WI38 (cell line): ENCODE data around the gene C1orf35.

Experiments used
- H3K4me3 ChIP-seq: 2 replicates; pipeline ENCODE4 v1.5.1; 2011; ENCODE audit warnings: low read depth, mild to moderate bottlenecking, control low read depth, low read length
- TF ChIP-seq, protein P1 (sequence below): IDR thresholded peaks from 2 replicates; pipeline ENCODE4 v1.5.1; 2012; ENCODE audit warnings: low read depth, mild to moderate bottlenecking, control low read depth, low read length

The C1orf35 gene

DNA sequence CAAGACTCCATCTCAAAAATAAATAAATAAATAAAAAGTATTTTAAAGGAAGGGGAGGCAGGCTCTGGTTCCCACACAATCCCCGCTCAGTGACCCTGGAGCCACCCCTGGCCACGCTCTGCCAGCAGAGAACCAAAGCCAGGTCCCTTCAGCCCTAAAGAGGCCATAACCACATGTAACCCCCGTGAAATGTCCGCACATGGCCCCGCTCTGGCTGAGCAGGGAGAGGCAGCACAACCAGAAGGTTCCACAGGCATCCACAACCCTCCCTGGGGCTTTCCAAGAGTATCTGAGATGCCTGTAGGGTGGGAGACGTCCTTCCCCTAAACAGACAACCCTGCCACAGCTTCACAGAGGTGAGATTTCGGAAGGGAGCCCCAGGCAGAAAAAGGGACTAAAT lies 22.0 kb downstream of the C1orf35 start:
- peak overlapping the region; percentile 97 for H3K4me3 ChIP-seq
- TF ChIP-seq, protein P1, sequence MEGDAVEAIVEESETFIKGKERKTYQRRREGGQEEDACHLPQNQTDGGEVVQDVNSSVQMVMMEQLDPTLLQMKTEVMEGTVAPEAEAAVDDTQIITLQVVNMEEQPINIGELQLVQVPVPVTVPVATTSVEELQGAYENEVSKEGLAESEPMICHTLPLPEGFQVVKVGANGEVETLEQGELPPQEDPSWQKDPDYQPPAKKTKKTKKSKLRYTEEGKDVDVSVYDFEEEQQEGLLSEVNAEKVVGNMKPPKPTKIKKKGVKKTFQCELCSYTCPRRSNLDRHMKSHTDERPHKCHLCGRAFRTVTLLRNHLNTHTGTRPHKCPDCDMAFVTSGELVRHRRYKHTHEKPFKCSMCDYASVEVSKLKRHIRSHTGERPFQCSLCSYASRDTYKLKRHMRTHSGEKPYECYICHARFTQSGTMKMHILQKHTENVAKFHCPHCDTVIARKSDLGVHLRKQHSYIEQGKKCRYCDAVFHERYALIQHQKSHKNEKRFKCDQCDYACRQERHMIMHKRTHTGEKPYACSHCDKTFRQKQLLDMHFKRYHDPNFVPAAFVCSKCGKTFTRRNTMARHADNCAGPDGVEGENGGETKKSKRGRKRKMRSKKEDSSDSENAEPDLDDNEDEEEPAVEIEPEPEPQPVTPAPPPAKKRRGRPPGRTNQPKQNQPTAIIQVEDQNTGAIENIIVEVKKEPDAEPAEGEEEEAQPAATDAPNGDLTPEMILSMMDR, result no peak

DNA sequence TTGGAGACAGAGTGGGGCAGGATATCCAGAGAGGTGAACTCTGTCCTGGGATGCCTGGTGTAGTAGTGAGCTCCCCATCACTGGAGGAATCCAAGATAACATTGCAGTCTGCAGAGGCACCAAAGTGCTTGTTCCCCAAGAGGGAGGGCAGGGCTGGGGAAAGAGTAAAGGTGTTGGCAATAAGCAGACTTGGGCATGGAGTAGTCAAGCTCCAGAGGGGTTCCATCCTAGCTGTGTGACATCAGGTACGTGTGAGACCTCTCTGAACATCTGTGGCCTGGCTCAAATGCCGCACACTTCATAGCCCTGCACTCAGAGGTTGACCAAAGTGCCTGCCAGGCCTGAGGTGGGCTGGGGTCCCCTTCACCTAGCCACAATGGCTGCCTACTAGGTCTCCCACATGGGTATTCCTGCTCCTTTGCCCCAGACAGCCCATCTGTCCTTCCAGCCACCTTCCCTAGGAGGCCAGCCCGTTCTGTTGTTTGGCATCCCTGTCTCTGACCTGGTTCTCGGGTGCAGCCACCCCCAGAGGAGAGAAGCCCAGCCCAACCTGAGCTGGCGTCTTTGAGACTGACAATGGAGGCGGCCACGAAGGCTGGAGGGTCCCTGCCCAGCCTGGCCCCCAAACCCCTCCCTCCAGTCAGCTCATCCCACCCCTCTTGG lies 23.4 kb downstream of the C1orf35 start:
- TF ChIP-seq, protein P1, result no peak

DNA sequence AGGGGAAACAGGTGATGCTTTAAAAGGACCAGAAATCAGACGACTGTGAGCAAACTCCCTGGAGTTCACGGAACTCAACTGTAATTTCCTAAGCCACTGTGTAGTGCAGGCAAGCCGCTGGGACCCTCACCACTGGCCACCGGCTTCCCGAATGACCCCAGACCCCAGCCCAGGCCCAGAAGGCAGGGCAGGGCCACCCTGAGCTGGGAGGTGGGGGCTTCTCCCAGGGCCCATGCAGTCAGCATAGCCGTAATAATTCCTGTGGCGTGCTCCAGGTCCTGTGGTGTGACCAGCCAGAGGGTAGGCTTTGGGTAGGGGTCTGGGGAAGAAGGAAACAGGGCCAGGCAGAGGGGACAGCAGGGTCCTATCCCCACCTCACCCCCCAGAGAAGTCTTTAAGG lies 24.1 kb downstream of the C1orf35 start:
- no peak overlapping the region for H3K4me3 ChIP-seq
- TF ChIP-seq, protein P1, result no peak

More for the DNA sequence above, 23.4 kb downstream of the C1orf35 start:
- no peak overlapping the region for H3K4me3 ChIP-seq

DNA sequence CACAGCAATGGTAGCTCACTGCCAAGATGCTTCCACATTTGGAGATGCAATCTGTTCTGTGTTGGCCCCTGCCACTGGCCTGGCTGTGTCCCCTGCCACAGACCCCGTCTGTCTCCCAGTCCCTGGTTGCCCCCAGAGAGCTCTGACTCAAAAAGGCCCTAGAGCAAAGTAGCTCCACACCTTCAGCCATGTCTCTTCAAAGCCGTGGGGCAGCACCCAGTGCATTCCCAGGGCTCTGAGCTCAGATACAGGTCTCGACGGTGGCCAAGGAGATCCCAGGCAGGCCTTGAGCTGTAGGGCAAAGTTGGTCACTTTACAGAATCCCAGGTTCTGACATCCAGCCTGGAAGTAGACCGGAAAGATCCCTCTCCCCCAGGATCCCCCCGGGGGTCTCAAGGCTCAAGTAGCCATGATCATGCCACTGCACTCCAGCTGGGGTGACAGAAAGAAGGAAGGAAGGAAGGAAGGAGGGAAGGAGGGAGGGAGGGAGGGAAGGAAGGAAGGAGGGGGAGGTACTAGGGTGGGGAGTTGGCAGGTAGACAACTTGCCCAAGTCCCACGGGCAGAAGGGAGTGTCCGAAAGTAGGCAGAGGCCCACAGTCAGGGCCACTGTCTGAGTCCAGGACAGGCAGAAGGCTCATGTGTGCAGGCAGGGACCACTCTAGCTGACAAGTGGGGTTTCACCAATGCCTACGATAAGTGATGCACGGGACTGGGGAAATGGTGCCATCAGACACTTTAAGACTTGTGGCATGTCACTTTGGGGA lies 25.4 kb downstream of the C1orf35 start:
- TF ChIP-seq, protein P1, result no peak
- H3K4me3 ChIP-seq, result no peak overlapping the region

DNA sequence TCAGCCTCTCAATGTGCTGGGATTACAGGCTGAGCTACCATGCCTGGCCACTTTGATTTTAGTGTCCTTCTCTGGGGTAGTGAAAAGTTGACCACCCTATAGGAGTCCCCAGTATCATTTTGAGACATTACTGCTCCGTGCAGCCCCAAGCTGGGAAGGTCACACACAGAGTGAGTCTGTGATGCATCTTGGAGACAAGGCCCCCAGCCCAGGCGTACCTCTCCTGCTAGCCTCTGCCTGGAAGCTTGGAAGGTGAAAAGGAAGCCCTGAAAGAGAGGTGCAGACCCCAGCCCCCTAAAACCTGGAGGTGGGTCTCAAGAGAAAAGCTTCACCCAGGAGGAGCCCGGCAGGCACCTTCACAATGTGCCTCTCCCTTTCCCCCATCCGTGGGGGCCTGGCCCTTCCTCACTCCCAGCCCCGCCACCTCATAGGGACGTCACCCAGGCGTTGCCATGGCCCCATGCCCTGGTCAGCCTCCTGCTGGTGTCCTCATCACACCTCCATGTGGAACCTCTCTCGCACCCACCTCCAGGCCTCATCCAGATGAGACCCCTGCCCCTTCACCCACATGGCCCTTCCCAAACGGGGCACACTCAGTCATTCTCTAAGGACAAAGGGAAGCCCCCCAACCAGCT lies 26.2 kb downstream of the C1orf35 start:
- TF ChIP-seq, protein P1, result no peak
- no peak overlapping the region for H3K4me3 ChIP-seq

DNA sequence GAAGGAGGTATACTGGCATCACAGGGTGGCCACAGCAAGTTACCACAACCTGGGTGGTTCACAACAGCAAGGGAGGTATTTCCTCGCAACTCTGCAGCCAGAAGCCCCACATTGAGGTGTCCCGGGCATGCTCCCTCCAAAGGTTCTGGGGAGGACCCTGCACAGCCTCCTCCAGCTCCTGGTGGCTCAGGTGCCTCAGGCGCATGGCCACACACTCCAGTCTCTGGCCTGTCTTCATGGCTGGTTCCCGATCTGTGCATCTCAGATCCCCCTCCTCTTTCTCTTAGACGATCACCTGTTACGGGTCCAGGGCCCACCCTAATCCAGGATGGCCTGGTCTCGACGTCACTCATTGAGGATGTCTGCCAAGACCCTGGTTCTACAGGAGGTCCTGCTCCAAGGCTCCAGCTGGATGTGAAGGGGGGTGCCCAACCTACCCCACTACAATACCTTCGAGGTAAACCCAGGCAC lies 27.3 kb downstream of the C1orf35 start:
- H3K4me3 ChIP-seq, result no peak overlapping the region
- TF ChIP-seq, protein P1, result no peak
